NCI-H2107 (cell line): ENCODE data around the gene CAST.

Experiments
- DNase-seq: peaks from one replicate; lab custom pipeline; 2025; lab: John Stamatoyannopoulos, UW

The CAST gene

GRCh38 chr5:96675882-96676281 lies 13.7 kb downstream of the CAST start:
- DNase-seq, result no peak

DNA sequence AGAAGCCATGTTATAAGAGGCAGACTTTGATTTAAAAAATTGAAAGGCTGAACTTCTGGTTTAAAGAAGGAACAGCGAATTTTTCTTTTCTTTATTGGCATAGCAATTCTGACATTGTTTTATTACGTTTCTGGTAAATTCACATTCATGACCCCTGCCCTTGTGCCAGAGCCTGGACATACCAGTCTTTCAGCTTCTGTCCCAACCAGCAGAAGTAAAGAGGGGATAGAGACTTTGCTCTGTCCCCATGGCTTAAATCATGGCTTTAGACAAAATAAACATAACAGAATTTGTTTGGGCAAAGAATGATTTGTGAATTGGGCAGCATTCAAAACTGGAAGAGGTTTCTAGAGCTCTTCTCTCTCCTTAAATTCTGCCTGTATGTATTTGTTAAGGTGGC lies 15.3 kb downstream of the CAST start:
- no peak for DNase-seq

DNA sequence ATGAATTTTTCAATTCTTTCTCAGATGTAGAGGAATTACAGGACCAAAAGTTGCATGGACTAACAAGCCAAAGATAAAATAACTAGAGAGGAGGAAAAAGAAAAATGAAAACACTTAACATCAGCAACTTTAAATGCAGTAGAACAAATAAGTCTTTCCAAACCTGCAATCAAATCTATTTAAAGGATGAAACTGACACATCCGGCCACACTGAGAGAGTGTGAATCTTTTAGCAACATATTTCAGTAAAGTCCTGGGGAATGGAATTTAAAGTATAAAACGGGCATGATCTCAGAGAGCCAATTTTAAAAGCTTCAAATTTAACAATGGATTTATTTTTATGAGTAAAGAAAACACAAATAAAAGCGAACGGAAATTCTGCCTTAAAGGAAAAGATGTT lies 17.1 kb downstream of the CAST start:
- DNase-seq, result no peak

DNA sequence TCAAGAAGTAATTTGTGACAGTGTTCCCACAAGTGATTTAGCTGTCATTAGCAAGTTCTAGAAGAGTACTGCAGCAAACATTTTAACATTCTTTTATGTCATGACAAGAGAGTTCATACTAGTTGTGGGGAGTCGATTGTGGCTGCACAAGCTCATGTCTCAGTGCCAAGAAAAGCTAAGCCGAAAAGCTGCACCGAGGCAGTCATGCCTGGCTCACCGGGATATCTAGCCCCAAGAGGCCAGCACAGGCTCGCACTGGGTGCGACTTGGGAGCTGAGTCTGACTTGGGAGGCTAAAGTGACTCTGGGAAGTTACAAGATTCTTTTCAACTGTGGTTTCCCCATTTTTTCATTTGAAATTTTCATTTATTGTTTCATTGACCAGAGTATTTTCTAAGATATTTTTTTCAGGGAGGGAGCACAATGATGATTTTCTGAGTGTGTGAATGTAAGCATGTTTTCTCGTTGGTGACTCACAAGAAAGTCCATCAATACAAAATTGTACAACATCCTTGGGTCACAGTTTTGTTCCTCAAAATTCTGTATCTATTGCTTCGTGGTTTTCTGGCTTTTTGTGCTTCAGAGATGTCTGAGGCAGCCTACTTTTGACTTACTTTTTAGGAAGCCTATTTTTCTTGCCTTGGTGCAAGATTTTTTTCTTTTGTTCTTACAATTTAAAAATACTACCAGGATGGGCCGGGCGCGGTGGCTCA lies 18.7 kb downstream of the CAST start:
- no peak for DNase-seq

- no peak for DNase-seq
These were observed 21.2 kb downstream of the CAST start for GRCh38 chr5:96683392-96683791.

GRCh38 chr5:96683810-96684209 lies 21.6 kb downstream of the CAST start:
- DNase-seq, result no peak

DNA sequence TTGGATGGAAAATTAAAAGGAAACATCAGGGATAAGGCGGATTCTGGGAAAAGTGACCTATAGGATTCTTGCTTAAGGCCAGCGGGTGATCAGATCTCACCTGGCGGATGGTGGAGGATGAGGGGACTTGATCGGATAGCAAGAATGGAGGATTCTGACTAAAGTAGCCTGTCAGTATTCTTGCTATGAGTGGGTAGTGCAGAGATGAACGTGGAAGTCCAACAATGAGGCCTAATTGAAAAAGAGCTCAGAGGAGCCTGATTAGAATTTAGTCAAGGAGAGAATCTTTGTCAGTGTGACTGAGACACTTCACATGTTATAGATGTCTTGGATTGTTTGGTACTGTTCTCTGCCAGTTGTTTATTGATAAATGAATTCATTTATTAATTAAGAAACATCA lies 24.9 kb downstream of the CAST start:
- no peak for DNase-seq

DNA sequence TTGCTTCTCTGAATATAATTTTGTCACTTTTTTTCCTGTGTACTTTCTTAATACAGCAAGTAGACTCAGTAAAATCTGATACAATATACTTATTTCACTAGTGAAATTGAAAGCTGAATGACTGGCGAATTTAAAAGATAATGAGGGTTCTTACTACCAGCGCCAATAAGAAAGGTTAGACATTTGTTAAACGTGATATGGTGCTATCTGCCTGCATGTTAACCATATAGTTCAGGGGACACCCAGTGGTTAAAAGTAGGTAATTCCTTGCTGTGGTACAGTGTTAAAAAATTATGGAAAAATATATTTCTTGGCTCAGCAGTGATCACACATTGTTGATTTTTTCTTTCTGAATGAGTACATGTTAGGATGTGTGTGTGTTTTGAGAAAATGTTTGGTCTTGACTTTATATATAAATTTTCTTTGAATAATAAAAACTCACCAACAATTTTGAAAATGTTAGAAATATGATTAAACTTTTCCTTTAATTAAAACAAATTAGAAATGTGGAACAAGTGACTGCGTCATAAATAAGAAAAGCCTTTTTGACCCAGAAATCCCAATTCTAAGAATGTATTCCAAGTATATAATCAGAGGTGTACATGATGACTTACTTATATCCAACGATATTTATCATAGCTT lies 25.8 kb downstream of the CAST start:
- peak; percentile 7 for DNase-seq

GRCh38 chr5:96690861-96691260 lies 28.7 kb downstream of the CAST start:
- DNase-seq, result no peak

- DNase-seq, result no peak
These were observed 29.5 kb downstream of the CAST start for GRCh38 chr5:96691503-96692303.

- DNase-seq, result no peak
These were observed 30.3 kb downstream of the CAST start for GRCh38 chr5:96692441-96692840.

- DNase-seq, result no peak
These were observed 37.1 kb downstream of the CAST start for GRCh38 chr5:96699186-96699820.

DNA sequence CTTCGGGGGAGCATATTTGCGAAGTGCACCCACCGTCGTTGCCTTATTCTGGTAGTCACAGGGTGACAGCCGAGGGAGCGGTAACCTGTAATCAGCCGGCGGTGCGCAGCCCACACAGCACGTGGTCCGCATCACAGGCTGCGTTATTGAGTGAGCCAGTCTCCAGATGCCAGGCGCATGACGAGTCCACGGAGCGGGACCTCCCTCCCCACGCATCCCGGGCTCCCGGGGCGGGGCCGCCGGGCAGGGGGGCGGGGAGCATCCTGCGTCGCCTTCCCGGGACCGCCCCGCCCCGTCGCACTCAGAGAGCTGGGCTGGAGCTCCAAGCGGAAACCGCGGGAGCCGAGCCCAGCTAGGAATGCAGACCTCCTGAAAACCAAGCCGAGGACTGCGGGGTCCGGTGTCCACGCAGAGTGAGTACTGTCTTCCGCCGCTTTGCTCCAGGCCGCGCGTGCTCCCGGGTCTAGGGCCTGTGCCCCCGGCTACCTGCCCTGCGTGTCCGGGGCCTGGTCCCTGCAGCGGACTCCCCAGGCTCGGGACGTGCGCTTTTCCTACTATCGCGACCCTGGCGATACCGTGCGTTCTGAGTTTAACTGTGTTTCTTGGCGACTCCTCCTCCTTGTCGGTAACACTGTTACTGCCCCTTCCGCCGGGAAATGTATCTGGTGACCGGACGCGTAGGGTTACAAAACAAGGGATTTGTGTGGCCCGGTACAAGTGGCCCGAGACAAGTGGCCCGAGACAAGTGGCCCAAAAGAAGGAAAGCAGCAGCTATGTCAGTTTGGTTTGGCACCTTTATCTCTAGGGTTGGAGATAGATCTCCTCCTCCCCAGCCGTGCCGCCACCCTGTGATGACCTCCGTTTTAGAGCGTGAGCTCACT lies 40.6 kb downstream of the CAST start:
- peak; percentile 20 for DNase-seq

GRCh38 chr5:96703384-96703920 lies 41.3 kb downstream of the CAST start:
- DNase-seq, result no peak

GRCh38 chr5:96703995-96704394 lies 41.8 kb downstream of the CAST start:
- DNase-seq, result no peak

DNA sequence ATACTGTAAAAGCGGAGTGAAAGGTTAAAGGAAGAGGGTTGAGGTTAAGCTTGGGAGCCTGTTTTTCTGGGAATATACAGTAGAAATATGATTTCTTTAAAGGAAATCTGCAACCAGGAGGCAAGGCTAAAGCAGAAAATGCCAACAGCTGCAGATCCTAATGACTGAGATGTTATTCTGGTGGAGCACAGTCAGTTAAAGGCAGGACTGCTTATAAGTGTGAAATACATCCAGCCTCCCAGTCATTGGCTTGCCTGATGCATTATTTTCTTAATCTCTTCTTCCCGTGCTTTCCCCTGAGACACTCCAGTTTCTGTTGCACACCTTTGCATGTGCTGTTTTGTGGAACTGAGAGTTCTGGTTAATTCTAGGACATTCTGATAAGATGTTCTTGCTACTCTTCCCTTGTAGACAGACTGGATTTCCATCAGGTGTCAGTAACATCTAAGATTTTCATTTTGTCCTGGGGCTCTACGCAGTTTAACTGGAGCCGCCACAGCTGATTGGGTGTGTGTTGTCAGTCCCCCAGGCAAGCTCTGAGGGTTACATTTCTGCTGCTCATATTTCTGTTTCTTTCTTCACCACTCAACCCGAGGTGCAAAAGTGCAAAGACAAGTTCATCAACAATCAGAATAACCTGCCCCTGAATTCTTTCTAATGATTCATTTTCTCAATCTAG lies 44.4 kb downstream of the CAST start:
- DNase-seq, result no peak

DNA sequence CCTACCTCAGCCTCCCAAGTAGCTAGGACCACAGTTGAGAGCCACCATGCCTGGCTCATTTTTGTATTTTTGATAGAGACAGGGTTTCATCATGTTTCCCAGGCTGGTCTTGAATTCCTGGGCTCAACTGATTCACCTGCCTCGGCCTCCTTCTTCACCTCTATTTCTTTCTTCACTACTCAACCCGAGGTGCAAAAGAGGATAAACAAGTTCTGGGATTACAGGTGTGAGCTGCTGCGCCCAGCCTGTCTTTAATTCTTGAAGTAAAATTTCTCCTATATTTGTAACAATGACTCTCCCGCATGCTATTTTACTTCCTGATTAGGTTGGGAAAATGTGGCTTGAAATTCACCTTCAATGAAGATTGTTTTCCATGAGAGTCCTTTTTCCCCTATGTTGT lies 46.4 kb downstream of the CAST start:
- DNase-seq, result no peak

DNA sequence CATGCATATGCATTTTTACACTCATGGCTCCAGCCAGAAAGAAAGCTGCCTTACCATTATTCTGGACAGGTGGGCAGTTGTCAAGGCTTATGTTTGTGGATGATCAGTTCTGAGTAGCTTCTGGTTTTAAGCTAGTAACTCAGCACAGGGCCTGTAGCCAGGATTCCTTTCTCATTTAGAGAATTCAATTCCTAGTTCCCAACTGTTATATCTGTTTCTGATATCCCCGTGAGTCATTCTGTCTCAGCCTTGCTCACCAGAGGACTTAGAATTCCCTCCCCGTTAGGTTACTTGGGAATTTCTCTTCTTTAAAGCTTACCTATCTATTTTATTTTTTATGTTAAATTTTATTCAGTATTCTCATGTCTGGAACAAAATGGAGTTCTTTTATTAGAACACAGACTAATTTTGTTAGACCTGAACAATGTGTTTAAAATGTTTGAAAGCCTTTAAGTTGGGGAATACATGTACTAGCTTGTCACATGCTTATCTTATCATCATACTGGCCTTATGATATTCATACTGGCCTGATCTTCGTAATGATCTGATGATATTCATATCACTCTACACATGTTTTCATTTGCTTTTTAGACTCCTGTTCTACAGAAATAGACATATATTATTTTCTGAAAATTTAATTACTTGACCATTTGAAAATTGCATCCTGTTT lies 47.1 kb downstream of the CAST start:
- DNase-seq, result no peak

- DNase-seq, result no peak
These were observed 50.0 kb downstream of the CAST start for GRCh38 chr5:96712100-96712746.

GRCh38 chr5:96714450-96714849 lies 52.3 kb downstream of the CAST start:
- no peak for DNase-seq
